IPS-NIHi7 (cell line): ENCODE measurements around the gene PDZK1.
"Not testable (repeated sequence)": the region's sequence is repeated elsewhere in the genome, so short reads cannot be mapped to it uniquely, and the experiment has no call there.

Experiments
- DNase-seq: peaks from one replicate; pipeline ENCODE4 v3.0.0; 2012; ENCODE audit warnings: mixed read lengths; ENCODE audit errors: extremely low spot score

Gene PDZK1

DNA sequence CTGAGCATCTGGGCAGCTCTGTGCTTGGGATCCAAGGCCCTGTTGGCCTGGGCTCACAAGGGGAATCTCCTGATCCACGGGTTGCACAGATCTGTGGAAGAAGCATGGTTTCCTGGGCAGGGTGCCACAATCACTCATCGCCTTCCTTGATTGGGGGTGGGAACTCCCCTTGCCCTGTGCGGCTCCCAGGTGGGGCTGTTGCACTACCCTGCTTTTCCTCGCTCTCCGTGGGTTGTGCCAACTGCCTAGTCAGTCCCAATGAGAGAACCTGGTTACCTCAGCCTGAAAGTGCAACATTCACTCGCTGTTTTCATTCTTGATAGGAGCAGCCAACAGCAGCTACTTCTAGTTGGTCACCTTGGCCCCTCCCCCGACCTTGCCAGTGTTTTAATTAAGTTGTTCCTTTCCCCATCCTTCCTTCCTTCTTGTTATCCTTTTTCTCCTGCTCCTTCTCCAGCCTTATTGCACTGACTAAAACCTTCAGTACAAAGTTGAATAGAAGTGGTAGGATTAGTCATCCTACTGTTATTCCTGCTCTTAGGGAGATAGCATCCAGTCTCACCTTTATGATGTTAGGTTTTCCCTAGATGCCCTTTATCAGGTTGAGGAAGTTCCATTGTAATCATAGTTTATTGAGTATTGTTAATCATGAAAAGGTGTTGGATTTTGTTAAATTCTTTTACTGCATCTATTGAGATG is 50.8 kb downstream of the PDZK1 start:
- not testable (repeated sequence) for DNase-seq

- DNase-seq, result not testable (repeated sequence)
Observed at GRCh38 chr1:145643990-145644389, 63.2 kb downstream of the PDZK1 start.

DNA sequence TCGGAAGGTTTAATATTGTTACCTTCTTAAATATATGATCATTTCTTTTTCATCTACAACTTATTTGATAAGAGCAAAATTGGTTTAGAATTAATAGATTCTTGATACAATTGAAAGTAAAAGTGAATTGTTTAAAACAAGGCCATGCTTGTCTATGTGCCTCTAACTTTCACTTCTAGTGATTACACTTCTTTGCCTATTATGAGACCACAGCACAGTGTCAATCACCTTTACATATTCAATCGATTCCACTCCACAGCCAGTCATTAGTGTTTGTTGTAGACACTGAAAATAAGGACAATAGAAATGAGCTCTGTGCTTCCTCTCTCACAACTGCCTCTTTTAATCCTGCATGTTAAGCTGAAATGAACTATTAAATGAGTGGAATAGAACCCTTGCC is 65.3 kb downstream of the PDZK1 start:
- not testable (repeated sequence) for DNase-seq

DNA sequence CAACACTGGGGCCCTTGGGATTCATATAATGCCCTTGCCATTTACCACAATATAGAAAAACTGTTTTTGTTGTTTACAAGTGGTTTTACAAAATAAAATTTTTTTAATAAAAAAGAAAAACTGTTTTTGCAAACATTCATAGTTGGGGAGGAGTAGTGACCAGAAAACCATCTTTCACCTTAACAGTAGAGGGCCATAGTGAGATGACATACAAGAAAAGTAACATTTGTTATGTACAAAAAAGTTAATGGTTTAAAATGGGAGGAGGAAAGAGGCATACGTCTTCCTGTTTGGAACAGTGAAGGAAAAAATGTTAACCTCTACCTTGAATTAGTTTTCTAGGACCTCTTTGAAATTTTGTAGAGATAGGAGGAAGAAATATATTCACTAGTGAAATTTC is 70.9 kb downstream of the PDZK1 start:
- not testable (repeated sequence) for DNase-seq

GRCh38 chr1:145622177-145622576 is 85.0 kb downstream of the PDZK1 start:
- not testable (repeated sequence) for DNase-seq
